Measurements from ENCODE around the gene P2RX2.

P2RX2 gene

GRCh38 chr12:132662901-132663755 is 44.6 kb downstream of the P2RX2 start:
- FAIRE-seq: no peak

- FAIRE-seq: no peak
Observed at GRCh38 chr12:132664206-132665148, 45.9 kb downstream of the P2RX2 start.

GRCh38 chr12:132665149-132665491 is 46.5 kb downstream of the P2RX2 start:
- no peak for FAIRE-seq

GRCh38 chr12:132665794-132666193 is 47.2 kb downstream of the P2RX2 start:
- FAIRE-seq: no peak

- FAIRE-seq: no peak
Observed at GRCh38 chr12:132668191-132669088, 49.9 kb downstream of the P2RX2 start.

- no peak for FAIRE-seq
Observed at GRCh38 chr12:132669166-132669879, 50.7 kb downstream of the P2RX2 start.

Measured in G401.6 (cell line).